GM12878 (cell line): ENCODE results near the gene PPFIBP1. TPM values are rescaled to one million over a fixed set of nuclear protein-coding genes. Genes with fewer than 3 reads are reported as not detected.

Source experiments
- ATAC-seq: fragments of 200-7000 bp; cut with Tn5 transposase; 3 replicates; pipeline ENCODE4 v1.9.1; 2020; ENCODE audit warnings: mild to moderate bottlenecking, moderate library complexity
- BruUV-seq: library from RNA; stranded (reverse); fragments of 400-500 nt; replicated peaks from 2 replicates; lab custom pipeline; 2021; lab: Mats Ljungman, UMichigan
- CTCF ChIA-PET: fragments of 300-600 bp; sonication (Branson Sonifier 250); formaldehyde crosslinking; extraction: SDS; loops from one replicate; lab custom pipeline; 2021; ENCODE audit warnings: inconsistent platforms; lab: Yijun Ruan, JAX
- POLR2A ChIA-PET: fragments of 350-600 bp; formaldehyde crosslinking; extraction: SDS; loops from one replicate; lab custom pipeline; 2021; ENCODE audit warnings: inconsistent platforms; lab: Charles Lee
- RAD21 ChIA-PET: fragments of 300-600 bp; sonication (Branson Sonifier 250); formaldehyde crosslinking; loops from one replicate; lab custom pipeline; 2023; ENCODE audit warnings: antibody characterized with exemption; ENCODE audit not compliant: unreplicated experiment; lab: Charles Lee
- SMC1A ChIA-PET: fragments of 300-600 bp; sonication (Branson Sonifier 250); formaldehyde crosslinking; loops from one replicate; lab custom pipeline; 2023; ENCODE audit not compliant: unreplicated experiment, uncharacterized antibody; lab: Charles Lee
- DNase-seq: peaks from one replicate; pipeline ENCODE4 v3.0.0-alpha.2; 2011; ENCODE audit warnings: low read depth, low spot score
- FAIRE-seq: peaks from 3 replicates; lab custom pipeline; 2011; peaks lifted over from hg19 to GRCh38; lab: Jason Lieb, UNC
- H2AFZ ChIP-seq: 2 replicates; pipeline ENCODE4 v1.6.0; 2011; ENCODE audit warnings: low read depth, low read length, control low read depth; ENCODE audit not compliant: control insufficient read depth
- H3K27ac ChIP-seq: 2 replicates; pipeline ENCODE4 v1.5.1; 2011; ENCODE audit warnings: control low read depth; ENCODE audit not compliant: control insufficient read depth, insufficient read depth
- H3K27me3 ChIP-seq, 2 experiments: replicated peaks in 1 of 2; 2 replicates each; pipeline versions ENCODE4 v1.6.0 to v1.6.1; 2011; ENCODE audit warnings: low read length in 1 of 2; ENCODE audit not compliant: control insufficient read depth in 2 of 2, insufficient read depth in 2 of 2
- H3K36me3 ChIP-seq, 2 experiments: 2 replicates each; pipeline ENCODE4 v1.5.1; 2011; ENCODE audit warnings: low read length in 1 of 2; ENCODE audit not compliant: control insufficient read depth in 2 of 2, insufficient read depth in 2 of 2
- H3K4me1 ChIP-seq: 2 replicates; pipeline ENCODE4 v1.6.1; 2011; ENCODE audit warnings: mild to moderate bottlenecking, low read length, moderate library complexity, mixed read lengths; ENCODE audit not compliant: control insufficient read depth, insufficient read depth
- H3K4me2 ChIP-seq: 2 replicates; pipeline ENCODE4 v1.6.0; 2011; ENCODE audit warnings: control low read depth; ENCODE audit not compliant: control insufficient read depth, insufficient read depth
- H3K4me3 ChIP-seq: fragments of 200-600 bp; sonication (generic); 2 replicates; pipeline ENCODE4 v1.5.1; 2016
- H3K79me2 ChIP-seq: 2 replicates; pipeline ENCODE4 v1.6.0; 2011; ENCODE audit warnings: low read length; ENCODE audit not compliant: control insufficient read depth, insufficient read depth
- H3K9ac ChIP-seq: 2 replicates; pipeline ENCODE4 v1.8.0; 2011; ENCODE audit warnings: low read length, control low read depth, mixed read lengths; ENCODE audit not compliant: control insufficient read depth, insufficient read depth
- H3K9me3 ChIP-seq: replicated peaks from 3 replicates; pipeline ENCODE4 v1.5.1; 2011; ENCODE audit warnings: mild to moderate bottlenecking, low read length; ENCODE audit not compliant: control insufficient read depth, insufficient read depth
- H4K20me1 ChIP-seq: 2 replicates; pipeline ENCODE4 v1.6.0; 2011; ENCODE audit not compliant: control insufficient read depth, insufficient read depth
- ATF3 ChIP-seq: IDR thresholded peaks from 2 replicates; pipeline ENCODE4 v1.6.1; 2011; ENCODE audit warnings: low read depth, mild to moderate bottlenecking, low read length, moderate library complexity, borderline replicate concordance; ENCODE audit errors: extremely low read depth
- BACH1 ChIP-seq: fragments of 450-650 bp; IDR thresholded peaks from 2 replicates; pipeline ENCODE4 v1.6.1; 2017; ENCODE audit warnings: mild to moderate bottlenecking, borderline replicate concordance
- BMI1 ChIP-seq: fragments of 450-650 bp; IDR thresholded peaks from 2 replicates; pipeline ENCODE4 v1.6.1; 2016; ENCODE audit warnings: mild to moderate bottlenecking, moderate library complexity, borderline replicate concordance
- JUNB ChIP-seq: IDR thresholded peaks from 2 replicates; pipeline ENCODE4 v1.6.1; 2016; ENCODE audit warnings: antibody characterized with exemption, mild to moderate bottlenecking
- KAT2A ChIP-seq: conservative IDR thresholded peaks from 2 replicates; pipeline ENCODE4 v1.6.1; 2011; ENCODE audit warnings: low read depth, low read length; ENCODE audit not compliant: control insufficient read depth
- NBN ChIP-seq: fragments of 450-650 bp; IDR thresholded peaks from 2 replicates; pipeline ENCODE4 v1.6.1; 2016
- NFXL1 ChIP-seq: fragments of 450-650 bp; IDR thresholded peaks from 2 replicates; pipeline ENCODE4 v1.6.1; 2017; ENCODE audit warnings: antibody characterized with exemption, mild to moderate bottlenecking, borderline replicate concordance
- NFYB ChIP-seq: IDR thresholded peaks from 2 replicates; pipeline ENCODE4 v1.6.1; 2011; ENCODE audit warnings: low read depth, mild to moderate bottlenecking, low read length, improper control_type of control experiment, moderate library complexity; ENCODE audit not compliant: insufficient read depth
- NR2C2 ChIP-seq: IDR thresholded peaks from 2 replicates; pipeline ENCODE4 v1.6.1; 2011; ENCODE audit warnings: borderline replicate concordance, low read depth; ENCODE audit not compliant: control insufficient read depth, insufficient read length
- PML ChIP-seq: IDR thresholded peaks from 2 replicates; pipeline ENCODE4 v1.6.1; 2012; ENCODE audit warnings: low read length, inconsistent platforms
- SIN3A ChIP-seq: IDR thresholded peaks from 2 replicates; pipeline ENCODE4 v1.6.1; 2012; ENCODE audit warnings: low read depth, low read length, improper control_type of control experiment
- SKIL ChIP-seq: fragments of 450-650 bp; IDR thresholded peaks from 2 replicates; pipeline ENCODE4 v1.6.1; 2017; ENCODE audit warnings: mild to moderate bottlenecking, low read depth, inconsistent platforms; ENCODE audit not compliant: poor library complexity, severe bottlenecking
- SMAD5 ChIP-seq: IDR thresholded peaks from 2 replicates; pipeline ENCODE4 v1.6.1; 2016; ENCODE audit warnings: antibody characterized with exemption, low read depth
- SMC3 ChIP-seq: IDR thresholded peaks from 2 replicates; pipeline ENCODE4 v1.6.1; 2011; ENCODE audit warnings: low read length, improper control_type of control experiment, borderline replicate concordance
- TARDBP ChIP-seq: IDR thresholded peaks from 2 replicates; pipeline ENCODE4 v1.6.1; 2016; ENCODE audit warnings: borderline replicate concordance
- WGBS: methylation state at CpG from one replicate; pipeline ENCODE4 v1.1.6; 2016; ENCODE audit warnings: low lambda C conversion rate; ENCODE audit not compliant: insufficient replicate concordance, insufficient coverage; ENCODE audit errors: missing lambda C conversion rate; 5-methylcytosine and 5-hydroxymethylcytosine counted together
- in situ Hi-C: fragments of 300-500 bp; cut with MboI; formaldehyde crosslinking; loops from 9 replicates; pipeline ENCODE4 v1.14.3; 2018; ENCODE audit warnings: mixed read lengths
- intact Hi-C: fragments of 100-400 bp; cut with micrococcal nuclease; formaldehyde crosslinking; loops from one replicate; pipeline ENCODE4 v1.14.2; 2022; ENCODE audit not compliant: unreplicated experiment
- polyA plus RNA-seq, 11 experiments: library from polyadenylated mRNA; depleted of rRNA in 4 of 11; unstranded in 6 of 11; stranded (reverse) in 5 of 11; fragments of >200 nt; fragmentation: Nextera tagmentation in 4 of 11; fragmentation: Illumina TruSeq in 1 of 11; extraction: Ambion mirVana in 4 of 11; extraction: Trizol in 1 of 11; gene quantifications; 1 replicate in 1 of 11; 2 replicates in 10 of 11; pipeline versions ENCODE4 v1.2.1 to v1.2.3, GENCODE V29; 2011 to 2016; ENCODE audit warnings: inconsistent platforms in 2 of 11, missing spikeins in 2 of 11, low read depth in 1 of 11
- total RNA-seq, 4 experiments: library from RNA; depleted of rRNA in 3 of 4; stranded (reverse); fragments of >200 nt in 3 of 4; fragmentation: Illumina TruSeq in 1 of 4; extraction: Trizol in 1 of 4; gene quantifications; 2 replicates each; pipeline versions ENCODE4 v1.2.1 to v1.2.3, GENCODE V29; 2013 to 2021

Gene PPFIBP1
- total and polyA plus RNA-seq, 10 of the 15 experiments (the other 5 are each of a cell fraction or from before 2014, with no cell fraction given): 0.47 to 7.8 (median 3.6) TPM

DNA sequence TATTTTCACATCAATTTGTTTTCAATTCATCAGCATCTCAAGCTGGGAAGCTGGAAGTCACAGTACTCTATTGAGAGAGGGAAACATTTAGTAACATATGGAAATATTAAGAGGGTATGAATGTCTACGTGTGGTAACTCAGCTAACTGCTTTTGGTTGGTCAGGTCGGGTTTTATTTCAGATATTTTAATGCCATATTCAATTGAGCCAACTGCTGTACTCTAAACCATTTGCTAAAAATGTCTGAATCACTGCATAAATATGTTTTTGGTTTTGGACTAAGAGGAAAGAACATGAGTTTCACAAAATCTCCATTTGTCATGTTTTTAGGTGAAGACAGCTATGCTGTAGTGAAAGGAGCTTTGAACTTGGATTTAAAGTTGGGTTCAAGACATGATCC is 18.9 kb upstream of the PPFIBP1 start:
- BruUV-seq: no TSS peak
- Histone ChIP-seq H3K4me3 (no peak overlapping the region), H3K36me3 (no peaks in the 10 kb centered on the region), H3K27me3 (no peaks in the 10 kb centered on the region), H3K27ac (no peak overlapping the region), H3K9me3 (no peaks in the 10 kb centered on the region), H3K79me2 (no peaks in the 10 kb centered on the region), H3K4me1 (no peaks in the 10 kb centered on the region), H2AFZ (no peak overlapping the region), H3K9ac (no peak overlapping the region), H4K20me1 (no peaks in the 10 kb centered on the region)
- RAD21 ChIA-PET: no interaction called here
- CTCF ChIA-PET: interaction anchor here (1.1 to 1.3 kb wide), 2 partner anchors 18 to 200 kb away, joined by 3 read pairs; no protein-coding TSS in a partner anchor
- intact Hi-C loops (no loop called here), in situ Hi-C loops (no loop called here)
- no peak for ATAC-seq
- WGBS: 59% methylated on average over 2 of the region's 2 CpGs
- FAIRE-seq: no peak
- no peak for DNase-seq
- POLR2A ChIA-PET: no interaction called here
- SMC1A ChIA-PET: interaction anchor here (1.4 kb wide), 1 partner anchor 19 kb away, joined by 3 read pairs; the partner anchor contains the start of gene PPFIBP1
- TF ChIP-seq BACH1 (no peak), JUNB (no peak), NR2C2 (no peak), TARDBP (no peak), NBN (no peak), PML (no peak), KAT2A (no peak), SIN3A (no peak), BMI1 (no peak), SMAD5 (no peak), SKIL (no peak), SMC3 (no peak), NFXL1 (no peak), NFYB (no peak), ATF3 (no peak)
- TF ChIP-seq, all 136 proteins: peak for 0
- no peak overlapping the region for H3K4me2 ChIP-seq
